HG02870 (cell line): ENCODE results near the gene TYMP.

Experiments
- ATAC-seq: cut with Tn5 transposase; IDR thresholded peaks from one replicate; pipeline ENCODE4 v1.9.1; 2021; ENCODE audit warnings: mild to moderate bottlenecking, moderate library complexity; ENCODE audit not compliant: unreplicated experiment

TYMP gene, protein sequence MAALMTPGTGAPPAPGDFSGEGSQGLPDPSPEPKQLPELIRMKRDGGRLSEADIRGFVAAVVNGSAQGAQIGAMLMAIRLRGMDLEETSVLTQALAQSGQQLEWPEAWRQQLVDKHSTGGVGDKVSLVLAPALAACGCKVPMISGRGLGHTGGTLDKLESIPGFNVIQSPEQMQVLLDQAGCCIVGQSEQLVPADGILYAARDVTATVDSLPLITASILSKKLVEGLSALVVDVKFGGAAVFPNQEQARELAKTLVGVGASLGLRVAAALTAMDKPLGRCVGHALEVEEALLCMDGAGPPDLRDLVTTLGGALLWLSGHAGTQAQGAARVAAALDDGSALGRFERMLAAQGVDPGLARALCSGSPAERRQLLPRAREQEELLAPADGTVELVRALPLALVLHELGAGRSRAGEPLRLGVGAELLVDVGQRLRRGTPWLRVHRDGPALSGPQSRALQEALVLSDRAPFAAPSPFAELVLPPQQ

DNA sequence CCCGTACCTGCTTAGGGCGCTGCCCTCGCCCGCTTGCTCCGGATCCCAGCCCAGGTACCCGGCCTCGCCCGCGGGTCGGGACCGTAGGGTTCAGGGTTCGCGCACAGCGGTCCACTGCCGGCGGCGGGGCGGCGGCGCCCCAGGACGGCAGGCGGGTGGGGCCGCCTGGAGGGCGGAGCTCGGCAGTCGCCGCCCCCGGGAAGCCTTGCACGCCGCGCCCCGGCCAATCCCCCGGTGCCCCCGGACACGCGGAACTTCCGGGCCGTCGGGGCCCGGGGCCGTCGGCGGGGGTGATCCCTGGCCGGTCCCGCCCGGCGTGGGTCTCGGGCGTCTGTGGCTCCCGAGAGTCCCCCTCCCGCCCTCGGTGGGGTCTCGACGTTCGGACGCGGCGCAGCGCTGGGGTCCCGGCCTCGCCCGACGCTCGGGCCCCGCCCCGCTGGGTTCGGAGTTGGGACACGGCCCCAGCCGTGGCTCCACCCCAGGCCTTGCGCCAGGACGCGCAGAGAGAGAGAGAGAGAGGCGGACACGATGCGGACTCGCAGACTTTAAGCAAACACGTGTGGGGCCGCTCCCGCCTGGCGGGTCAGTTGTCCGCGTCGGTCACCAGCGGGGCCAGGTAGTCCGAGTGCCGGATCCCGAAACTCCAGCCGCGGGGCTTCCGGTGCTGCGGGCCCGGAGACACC, at the start of gene TYMP:
TSS of gene TYMP (minus strand) at position 116 of the 683 bp plus-strand sequence. CDS start 303 bp downstream, outside the sequence.
- ATAC-seq = no peak

DNA sequence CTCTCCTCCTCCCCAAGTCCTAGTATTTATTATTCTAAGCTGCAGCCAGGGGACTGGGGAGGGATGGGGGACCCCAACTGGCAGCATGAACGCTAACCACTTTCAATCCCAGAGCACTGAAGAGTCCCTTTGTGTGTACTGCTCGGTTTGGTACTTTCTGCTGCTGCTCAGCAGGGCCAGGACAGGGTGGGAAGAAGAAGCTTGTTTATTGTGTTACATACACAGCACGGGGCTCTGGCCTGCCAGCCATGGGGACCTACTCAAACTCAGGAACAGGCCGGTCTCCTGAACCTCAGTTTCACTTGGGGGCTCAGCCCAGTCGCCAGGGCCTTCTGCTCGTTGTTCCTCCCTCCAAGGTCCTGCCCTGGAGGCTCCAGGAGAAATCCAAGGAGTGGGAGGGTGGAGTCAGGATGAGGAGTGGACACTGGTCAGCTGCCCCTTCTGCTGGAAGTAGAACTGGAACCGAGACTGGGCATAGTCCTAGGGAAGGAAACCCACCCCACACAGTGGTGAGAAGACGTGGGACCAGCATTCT, 49.0 kb upstream of the TYMP start:
- no peak for ATAC-seq

DNA sequence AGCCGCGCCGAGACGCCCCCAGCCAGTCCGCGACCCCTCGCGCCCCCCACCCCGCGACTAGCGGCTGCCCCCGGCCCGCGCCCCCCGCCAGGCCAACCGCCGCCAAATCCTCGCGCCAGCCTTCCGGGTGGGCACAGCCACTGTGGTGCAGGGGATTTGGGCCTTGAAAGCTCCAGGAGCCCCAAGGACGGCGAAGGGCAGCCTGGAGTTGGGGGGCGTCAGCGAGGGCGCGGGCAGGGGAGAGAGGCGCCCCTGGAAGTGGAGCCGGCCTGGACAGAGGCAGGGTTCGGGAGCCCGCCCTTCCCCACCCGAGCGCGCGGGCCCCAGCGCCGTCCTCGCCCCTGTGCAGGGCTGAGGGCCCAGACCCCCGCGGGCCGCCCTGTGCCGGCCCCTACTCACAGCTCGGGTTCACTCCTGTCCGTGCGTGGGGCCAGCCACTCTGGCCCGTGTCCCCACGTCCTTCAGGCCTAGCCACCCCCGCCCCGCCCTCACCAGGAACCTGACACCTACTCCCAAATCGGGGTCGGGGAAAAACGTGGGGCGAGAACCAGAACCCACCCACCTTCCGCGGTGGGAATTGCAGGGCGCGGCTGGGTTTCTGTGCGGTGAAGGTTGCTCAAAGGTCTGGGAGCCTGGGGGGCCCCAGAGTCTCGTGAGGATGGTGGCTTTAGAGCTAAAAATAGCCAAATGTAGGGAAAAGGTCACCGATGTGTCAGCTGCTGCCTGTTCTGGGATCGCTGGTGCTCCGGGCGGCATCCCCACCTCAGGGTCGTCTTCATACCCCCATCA, 48.4 kb upstream of the TYMP start, which contains the start of gene CPT1B:
TSS of gene CPT1B (minus strand) at position 441 of the 789 bp plus-strand sequence. CDS start 512 bp downstream, outside the sequence.
- ATAC-seq = no peak

DNA sequence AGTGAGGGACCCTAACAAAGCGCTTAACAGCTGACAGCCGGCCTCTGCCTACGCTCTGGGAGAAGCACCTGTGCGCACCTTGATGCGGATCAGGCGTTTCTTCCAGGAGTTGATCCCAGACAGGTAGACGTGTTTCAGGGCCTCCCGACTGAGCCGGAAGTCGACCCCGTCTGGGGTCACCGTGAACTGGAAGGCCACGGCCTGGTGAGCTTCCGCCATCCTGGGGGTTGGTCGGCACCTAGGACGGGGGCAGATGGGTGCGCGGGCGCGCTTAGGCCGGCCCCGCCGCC, 47.8 kb upstream of the TYMP start:
- ATAC-seq = no peak

DNA sequence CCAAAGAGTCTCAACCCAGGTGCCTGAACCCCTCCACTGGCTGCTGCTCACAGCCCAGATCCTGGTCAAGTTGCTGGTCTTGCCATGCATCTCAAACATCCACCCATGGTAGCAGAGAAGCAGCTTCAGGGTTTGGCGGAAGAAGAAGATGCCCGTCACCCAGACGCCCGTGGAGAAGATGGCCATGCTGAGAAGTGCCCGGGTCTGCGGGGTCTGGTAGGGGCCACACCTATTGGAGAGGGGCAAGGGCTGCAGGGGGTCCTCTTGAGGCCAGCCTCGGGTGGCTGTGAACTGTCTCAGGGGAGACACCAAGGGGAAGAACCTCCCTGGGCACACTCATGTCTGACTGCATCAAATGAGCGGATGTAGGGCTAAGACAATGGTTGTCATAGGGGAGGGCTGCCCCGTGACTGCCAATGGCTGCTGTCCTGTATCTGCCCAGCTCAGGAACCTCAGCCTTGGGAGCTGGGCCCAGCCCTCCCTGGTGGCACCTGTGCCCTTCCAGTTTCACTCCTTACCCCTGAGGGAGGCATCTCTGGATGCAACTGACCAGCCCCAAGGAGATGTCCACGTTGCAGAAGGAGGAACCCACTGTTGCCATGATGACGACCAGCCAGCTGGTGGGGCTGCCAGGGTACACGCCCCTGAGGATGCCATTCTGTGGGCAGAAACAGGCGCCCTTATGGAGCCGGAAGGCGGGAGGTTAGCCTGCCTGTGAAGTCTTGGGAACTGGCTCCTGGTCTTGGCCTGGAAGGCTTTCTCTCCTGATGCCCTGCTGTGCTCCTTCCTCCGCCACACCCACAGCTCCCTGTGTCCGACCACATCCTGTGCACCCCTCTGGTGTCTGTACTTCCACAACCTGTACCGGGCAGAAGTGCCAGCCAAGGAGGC, 47.2 kb upstream of the TYMP start:
- ATAC-seq = no peak

DNA sequence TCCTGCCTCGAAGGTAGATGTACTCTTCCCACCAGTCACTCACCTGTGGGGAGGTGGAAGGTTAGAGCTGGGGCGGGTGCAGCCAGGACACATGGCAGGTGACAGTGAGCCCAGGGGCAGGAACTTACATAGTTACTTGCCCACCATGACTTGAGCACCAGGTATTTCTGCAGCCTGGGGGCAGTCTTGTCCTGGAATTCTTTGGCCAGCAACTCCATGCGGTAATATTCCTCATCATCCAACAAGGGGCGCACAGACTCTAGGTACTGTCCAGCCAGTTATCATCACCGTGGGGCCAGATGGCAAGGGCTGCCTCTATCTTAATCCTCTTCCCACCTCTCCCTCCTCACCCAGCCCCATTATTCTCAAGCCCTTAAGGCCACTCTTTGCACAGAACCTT, 46.3 kb upstream of the TYMP start:
- no peak for ATAC-seq

DNA sequence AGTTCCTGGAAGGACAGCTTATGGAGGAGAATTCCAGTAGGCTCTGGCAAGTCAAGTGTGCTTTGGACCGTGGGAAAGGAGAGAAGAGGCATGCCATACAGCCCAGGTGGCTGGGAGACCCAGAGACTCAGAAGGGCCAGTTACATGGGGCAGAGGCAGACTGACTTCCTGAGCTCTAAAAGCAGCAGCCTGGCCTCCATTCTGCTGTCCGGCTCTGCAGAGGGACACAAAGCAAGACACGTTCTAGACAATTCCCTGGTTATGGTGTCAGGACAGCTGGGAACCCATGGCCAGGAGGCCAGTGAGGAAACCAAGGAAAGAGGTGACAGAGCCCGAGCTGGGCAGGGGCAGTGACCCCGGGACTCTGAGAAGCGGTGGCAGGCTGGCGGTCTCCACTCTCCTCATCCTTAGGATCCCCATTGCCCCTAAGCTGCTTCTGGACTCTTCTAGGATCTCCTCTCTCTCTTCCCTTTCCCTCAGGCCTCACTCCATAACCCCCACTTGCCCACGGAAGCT, 45.7 kb upstream of the TYMP start:
- no peak for ATAC-seq

DNA sequence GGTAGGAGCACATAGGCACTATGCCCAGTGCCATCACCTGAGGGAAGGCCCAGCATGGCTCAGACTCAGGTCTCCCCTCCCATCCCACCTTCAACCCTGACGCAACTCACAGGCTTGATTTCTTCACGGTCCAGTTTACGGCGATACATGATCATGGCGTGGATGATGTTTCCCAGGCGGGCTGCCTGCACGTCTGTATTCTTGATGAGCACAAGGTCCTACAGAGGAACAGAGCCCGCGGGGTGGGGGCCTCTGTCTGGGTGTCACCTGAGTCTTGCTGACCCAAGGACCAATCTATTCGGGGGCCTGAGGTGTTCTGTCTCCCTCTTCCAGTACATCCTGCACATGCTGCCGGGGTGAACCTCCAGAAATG, 44.6 kb upstream of the TYMP start:
- ATAC-seq = no peak

DNA sequence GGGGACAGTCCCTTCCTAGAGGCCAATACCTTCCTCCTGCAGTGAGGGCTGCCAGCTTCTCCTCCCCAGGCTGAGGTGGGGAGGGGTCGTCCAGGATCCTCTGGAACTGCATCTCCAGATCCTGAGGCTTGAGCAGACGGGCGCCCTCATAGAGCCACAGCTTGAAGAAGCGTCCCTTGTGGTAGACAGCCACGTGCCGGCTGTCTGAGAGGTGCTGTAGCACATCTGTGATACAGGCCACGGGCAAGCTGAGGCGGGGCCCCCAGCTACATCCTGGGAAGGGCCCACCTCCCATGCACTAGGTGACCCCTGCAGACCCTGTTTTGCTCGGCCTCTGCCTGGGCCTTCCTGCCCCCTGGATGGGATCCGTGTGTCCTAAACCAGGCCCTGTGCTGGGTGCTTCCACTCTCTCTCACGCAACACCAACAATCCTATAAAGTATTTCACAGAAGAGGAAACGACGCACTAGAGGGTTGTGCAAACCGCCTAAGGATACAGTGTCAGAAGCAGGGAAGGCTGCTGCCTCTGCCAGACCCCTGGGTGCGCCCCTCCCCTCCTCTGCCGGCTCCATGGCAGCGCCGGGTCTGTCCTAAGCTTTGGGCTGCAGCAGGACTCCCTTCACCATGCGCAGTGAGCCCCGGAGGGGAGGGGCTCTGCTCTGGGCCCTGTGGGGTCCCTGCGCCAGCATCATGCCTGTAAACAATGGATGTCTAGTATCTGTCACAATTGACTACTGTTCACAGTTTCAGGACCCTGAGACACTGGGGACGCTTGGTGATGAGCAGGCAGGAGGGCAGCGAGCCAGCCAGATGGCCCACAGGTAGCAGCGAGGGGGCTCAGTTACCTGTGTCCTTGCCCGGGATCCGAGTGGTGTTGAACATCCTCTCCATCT, 43.9 kb upstream of the TYMP start:
- no peak for ATAC-seq

DNA sequence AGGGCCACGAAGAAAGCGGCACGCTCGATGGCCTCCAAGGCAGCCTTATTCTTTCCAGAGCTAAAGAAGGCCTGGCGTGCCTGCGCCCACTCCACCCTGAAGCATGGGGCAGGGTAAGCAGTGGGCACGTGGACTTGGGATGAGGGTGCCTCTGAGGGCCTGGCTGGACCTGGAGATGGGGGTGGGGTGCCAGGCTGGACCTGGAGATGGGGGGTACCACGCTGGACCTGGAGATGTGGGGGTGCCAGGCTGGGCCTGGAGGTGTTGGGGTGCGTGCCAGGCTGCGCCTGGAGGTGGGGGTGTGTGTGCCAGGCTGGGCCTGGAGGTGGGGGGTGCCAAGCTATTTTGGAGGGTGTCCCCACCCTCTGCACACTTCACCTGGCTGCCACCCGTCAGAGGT, 43.2 kb upstream of the TYMP start:
- ATAC-seq = no peak

DNA sequence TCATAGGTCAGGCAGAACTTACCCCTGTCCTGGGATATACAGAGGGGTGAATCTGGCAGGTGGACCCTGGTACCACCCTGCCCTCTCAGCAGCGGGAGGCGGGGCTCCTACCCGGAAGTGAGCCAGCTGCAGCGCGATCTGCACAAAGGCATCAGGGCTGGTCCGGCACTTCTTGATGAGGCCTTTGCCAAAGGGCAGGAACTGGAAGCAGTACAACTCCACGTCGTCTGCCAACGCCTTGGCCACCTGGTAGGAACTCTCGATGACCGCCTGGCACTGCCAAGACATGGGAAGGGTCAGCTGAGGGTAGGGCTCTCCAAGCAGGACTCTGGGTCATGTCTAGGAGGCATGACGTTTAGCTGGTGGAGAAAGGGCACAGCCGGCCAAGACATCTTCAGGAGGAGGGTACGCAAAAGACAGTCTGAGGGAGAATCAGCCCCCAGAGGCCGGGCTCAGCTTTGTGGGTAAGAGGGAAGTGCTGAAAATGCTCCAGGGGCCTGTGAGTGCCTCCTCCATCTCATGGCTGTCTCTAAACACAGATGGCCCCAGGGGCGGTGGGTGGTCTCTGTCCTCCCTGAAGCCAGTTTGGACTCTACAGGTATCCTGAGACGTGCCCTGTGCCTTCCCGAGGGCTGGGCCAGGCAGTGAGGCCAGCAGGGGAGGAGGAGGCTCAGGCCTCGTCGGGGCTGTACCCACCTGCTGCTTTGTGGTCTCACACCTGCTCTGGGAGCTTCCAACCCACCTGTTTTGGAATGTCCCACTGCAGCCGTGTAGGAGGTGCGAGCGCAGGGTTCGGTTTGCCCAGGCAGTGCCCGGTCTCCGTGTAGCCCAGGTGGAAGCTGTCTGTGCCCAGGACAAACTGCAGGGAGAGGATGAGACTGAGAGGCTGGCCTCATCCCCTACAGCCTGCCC, 41.7 kb upstream of the TYMP start:
- ATAC-seq = no peak

DNA sequence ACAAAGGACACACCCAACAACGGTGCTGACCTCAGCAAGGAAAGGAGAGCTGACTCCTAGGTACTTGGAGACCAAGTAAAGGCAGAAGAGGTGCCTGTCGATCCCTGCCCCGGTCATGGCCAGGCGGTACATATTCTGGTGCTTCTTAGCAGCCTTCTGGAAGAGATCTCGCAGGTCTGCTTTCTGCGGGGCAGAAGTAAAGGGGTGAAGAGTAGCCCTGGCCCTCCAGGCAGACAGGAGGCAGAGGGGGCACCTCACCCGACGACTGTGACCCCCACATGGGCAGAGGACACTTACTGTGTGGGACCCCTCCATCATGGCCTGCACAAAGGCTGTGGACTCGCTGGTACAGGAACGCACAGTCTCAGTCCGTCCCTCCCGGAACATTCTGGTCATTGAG, 41.0 kb upstream of the TYMP start:
- ATAC-seq = no peak

DNA sequence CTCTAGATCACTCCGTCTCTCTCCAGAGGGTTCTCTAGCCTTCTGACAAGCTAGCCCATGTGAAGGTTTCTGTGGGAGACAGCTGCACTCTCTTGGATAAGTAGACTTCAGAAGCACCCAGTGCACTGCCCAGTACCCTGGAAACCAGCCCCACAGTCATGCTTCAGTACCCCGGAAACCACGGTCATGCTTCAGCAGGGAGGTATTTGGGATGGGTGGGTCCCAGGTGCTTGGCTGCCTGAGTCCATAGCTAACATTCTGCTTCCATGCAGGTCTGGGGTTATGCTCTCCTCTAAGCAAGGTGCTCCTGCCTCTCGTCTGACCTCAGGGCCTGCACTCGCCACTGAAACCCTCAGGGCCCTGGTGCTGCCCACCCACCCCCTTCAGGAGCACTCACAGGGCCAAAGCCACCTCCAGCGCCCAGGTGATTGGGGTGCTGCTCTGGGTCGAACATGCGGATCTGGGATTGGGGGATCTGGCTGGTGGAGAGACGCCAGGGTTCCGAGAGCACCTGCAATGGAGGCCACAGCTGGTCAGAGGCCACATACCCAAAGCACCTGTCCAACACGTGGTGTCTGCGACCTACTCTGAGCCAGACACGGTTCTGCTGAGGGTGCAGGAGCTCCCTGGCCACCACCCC, 40.2 kb upstream of the TYMP start:
- no peak for ATAC-seq

DNA sequence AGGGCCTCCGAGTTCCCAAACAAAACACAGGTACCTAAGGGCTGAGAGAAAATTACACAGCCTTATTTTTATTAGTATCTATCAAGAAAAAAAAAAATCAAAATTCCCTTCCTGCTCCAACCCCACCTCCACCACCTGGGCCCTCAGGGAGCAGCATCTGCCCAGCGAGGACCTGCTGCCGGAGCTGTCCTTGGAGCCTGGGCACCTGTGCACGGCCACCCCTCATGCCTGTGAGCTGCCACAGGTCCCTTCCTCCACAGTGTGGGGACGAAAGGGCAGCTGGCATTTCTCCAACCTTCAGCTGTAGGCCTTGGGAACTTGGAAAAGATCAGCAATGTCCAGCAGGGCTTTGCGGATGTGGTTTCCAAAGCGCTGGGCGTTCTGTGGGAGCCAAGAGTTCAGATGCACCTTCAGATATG, 39.2 kb upstream of the TYMP start:
- no peak for ATAC-seq

DNA sequence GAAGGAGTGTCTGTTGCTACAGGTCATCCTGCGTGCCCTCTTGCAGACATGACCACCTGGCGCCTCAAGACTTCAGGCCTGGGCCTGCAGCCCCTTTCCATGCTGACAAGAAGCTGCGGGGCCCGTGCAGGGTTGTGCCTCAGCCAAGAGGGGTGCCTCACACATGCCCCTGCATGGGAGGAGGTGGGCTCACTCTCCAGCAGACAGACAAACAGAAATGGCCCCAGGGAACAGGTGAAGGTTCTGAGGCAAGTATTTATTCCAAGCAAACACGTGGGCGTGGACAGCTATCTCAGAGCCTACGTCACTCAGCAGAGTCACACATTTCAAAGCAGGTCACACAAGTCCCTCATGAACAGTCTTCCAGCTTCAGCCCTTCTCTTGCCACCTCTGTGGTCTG, 38.8 kb upstream of the TYMP start:
- no peak for ATAC-seq

DNA sequence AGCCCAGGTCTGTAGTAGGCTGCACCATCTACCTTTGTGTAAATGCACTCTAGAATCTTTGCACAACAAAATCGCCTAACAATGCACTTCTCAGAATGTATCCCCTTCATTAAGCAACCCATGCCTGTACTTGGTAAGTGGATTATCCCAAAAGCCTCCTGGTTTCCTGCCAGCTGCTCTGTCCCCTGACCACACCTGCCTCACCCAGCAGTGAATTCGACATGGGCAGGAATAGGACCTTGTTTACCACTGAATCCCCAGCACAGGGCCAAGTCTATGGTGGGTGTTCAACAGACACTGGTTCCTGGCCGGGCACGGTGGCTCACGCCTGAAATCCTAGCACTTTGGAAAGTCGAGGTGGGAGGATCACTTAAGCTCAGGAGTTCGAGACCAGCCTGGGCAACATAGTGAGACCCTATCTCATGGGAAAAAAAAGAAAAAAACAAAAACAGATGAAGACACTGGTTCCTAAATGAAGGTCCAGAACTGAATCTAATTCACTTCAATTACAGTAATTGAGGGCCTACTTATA, 38.0 kb upstream of the TYMP start:
- ATAC-seq = no peak

DNA sequence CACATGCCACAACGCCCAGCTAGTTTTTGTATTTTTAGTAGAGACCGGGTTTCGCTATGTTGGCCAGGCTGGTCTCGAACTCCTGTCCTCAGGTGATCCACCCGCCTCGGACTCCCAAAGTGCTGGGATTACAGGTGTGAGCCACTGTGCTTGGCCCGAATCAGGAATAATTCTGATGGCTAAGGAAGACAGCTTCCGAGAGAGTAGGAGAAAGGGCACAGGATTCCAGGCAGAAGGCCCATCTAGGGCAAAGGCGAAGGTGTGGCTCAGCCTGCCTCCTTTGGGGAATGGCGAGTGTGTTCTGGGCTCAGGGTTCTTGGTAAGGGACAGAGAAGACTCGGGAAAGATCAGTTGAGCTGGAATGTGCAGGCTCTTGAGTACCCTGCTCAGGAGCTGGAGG, 34.5 kb upstream of the TYMP start:
- no peak for ATAC-seq
